HCT116 (cell line): ENCODE measurements around the gene ZNF561.

Experiments
- CTCF ChIP-seq, 3 experiments: fragments of 200-600 bp in 1 of 3; sonication (generic) in 1 of 3; IDR thresholded peaks in 2 of 3; conservative IDR thresholded peaks in 1 of 3; 2 replicates each; pipeline ENCODE4 v1.5.1; 2012 to 2017; ENCODE audit warnings: low read depth in 2 of 3, low read length in 2 of 3, antibody characterized with exemption in 1 of 3, borderline replicate concordance in 1 of 3, control low read depth in 1 of 3, mild to moderate bottlenecking in 1 of 3, mixed read lengths in 1 of 3, mixed run types in 1 of 3, moderate library complexity in 1 of 3; ENCODE audit not compliant: insufficient read depth in 1 of 3
- POLR2A ChIP-seq: IDR thresholded peaks from 2 replicates; pipeline ENCODE4 v1.7.0; 2011; ENCODE audit warnings: borderline replicate concordance; ENCODE audit not compliant: insufficient read depth, insufficient read length; ENCODE audit errors: extremely low read depth
- REST ChIP-seq: IDR thresholded peaks from 2 replicates; pipeline ENCODE4 v1.6.1; 2012; ENCODE audit warnings: low read depth
- SRF ChIP-seq: IDR thresholded peaks from 2 replicates; pipeline ENCODE4 v1.6.1; 2012; ENCODE audit warnings: low read depth
- YY1 ChIP-seq: IDR thresholded peaks from 2 replicates; pipeline ENCODE4 v1.6.1; 2011; ENCODE audit warnings: low read length, low read depth, moderate library complexity, mild to moderate bottlenecking; ENCODE audit not compliant: insufficient replicate concordance; ENCODE audit errors: extremely low read depth

- TF ChIP-seq YY1 (no peak), POLR2A (no peak), SRF (no peak), CTCF (IDR thresholded peaks at IDR 0.05 in 2 of 3, conservative IDR thresholded peaks at IDR 0.05 in 1 of 3; ENCODE audit: borderline replicate concordance in 1 of 3, insufficient read depth in 1 of 3, low read depth in 2 of 3, low read length in 2 of 3) (no peak), REST (no peak)
These were observed 54.9 kb downstream of the ZNF561 start for GRCh38 chr19:9565900-9566705.
